Stimulated activated CD4-positive, alpha-beta T cell treated with anti-CD3 and anti-CD28 coated beads, Interleukin-15, amount 100 ng/mL, for 24 hours (primary cell): ENCODE results near the gene SAMSN1.
A peak's percentile ranks its signal among the peaks of the same experiment; 100 is the strongest.

Experiments used
- DNase-seq: peaks from one replicate; pipeline ENCODE4 v3.0.0-alpha.2; 2020

SAMSN1 gene

GRCh38 chr21:14545906-14546480 is at the start of gene SAMSN1:
TSS of gene SAMSN1 (minus strand) at chr21:14546315. CDS start at chr21:14546261, 54 bp downstream.
- DNase-seq, result peak; percentile 71

- no peak for DNase-seq
Observed at GRCh38 chr21:14595449-14595848, 49.3 kb upstream of the SAMSN1 start.

- no peak for DNase-seq
Observed at GRCh38 chr21:14594967-14595366, 48.9 kb upstream of the SAMSN1 start.

- no peak for DNase-seq
Observed at GRCh38 chr21:14593230-14593629, 47.1 kb upstream of the SAMSN1 start.

- DNase-seq, result no peak
Observed at GRCh38 chr21:14592296-14593000, 46.3 kb upstream of the SAMSN1 start.

- DNase-seq, result no peak
Observed at GRCh38 chr21:14591882-14592281, 45.8 kb upstream of the SAMSN1 start.

- DNase-seq, result no peak
Observed at GRCh38 chr21:14591377-14591776, 45.3 kb upstream of the SAMSN1 start.

DNA sequence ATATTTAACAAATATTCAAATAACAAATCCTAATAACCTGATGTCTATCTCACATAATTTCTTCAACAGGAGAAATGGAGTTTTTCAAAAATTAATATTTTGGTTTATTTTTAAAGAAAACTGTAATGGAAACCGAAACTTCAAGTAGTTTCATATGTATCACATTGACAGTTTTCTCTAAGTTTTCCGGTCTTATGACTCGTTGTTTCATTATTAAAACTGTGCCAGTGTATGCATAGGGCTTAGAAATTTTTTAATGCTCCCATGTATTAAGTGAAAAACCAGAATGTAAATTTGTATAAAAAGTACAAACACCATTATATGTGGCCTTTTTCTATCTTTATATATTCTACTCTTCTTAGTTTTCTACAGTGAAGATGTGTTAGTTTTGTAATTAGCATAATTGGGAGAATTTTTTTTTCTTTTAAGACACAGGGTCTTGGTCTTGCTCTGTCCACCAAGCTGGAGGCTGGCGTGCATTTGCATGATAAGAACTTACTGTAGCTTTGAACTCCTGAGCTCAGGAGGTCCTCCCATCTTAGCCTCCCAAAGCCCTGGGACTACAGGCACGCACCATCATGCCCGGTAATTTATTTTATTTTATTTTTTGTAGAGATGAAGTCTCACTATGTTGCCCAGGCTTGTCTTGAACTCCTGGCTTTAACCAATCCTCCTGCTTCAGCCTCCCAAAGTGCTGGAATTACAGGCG is 43.9 kb upstream of the SAMSN1 start:
- DNase-seq, result no peak

GRCh38 chr21:14587266-14587665 is 41.2 kb upstream of the SAMSN1 start:
- no peak for DNase-seq

DNA sequence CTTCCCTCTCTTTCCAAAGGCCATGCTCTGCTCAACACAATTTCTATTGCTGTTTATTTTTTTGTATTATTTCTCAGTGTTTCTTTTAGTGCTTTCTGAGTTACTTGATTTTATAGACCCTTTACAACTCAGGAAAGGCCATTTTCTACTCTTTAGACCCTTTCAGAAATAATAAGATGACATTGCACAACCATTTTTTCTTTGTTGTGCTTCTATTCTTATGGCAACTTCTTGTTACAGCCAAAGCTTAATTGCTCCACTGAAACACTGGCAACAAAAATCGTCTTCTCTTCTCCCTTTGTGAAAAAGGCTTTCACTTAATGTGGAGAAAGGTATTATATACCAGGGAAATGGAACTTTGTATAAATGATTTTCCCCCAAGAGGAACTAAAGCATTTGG is 39.0 kb upstream of the SAMSN1 start:
- no peak for DNase-seq

DNA sequence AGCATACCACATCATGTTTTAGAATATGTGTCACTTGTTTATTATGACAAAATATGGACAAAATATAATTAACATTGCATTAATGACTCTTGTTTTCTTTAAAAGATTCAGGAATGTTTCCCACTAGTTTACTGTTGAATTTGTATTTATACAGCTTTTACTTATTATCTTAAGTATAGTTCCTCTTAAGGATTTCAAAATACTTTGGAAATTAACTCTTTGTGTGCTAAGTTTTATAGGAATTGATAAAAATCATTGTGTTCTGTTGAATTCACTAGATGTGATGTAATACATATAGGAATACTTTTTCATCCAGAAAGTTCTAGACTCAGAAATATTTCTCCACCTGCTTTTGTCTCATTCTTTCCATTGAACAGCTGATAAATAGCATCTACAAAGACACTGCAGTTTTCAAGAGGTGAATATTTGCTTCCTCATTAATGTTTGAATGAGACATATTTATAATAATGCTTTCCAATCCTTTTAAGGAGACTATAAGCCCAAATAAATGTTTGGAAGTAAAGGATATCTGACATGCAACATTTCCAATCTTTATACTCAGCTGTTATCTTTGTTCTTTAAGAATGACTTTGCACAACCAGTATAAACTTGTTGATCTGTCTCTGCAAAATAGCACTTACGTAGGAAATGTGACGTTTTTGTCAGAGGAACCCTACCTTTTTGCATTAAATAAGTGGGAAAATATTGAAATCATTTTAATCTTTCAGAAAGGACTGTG is 38.4 kb upstream of the SAMSN1 start:
- no peak for DNase-seq

GRCh38 chr21:14583629-14584255 is 37.6 kb upstream of the SAMSN1 start:
- DNase-seq, result no peak

GRCh38 chr21:14582934-14583628 is 37.0 kb upstream of the SAMSN1 start:
- no peak for DNase-seq

- peak; percentile 10 for DNase-seq
Observed at GRCh38 chr21:14581902-14582457, 35.9 kb upstream of the SAMSN1 start.

GRCh38 chr21:14573244-14573643 is 27.1 kb upstream of the SAMSN1 start:
- DNase-seq, result no peak

DNA sequence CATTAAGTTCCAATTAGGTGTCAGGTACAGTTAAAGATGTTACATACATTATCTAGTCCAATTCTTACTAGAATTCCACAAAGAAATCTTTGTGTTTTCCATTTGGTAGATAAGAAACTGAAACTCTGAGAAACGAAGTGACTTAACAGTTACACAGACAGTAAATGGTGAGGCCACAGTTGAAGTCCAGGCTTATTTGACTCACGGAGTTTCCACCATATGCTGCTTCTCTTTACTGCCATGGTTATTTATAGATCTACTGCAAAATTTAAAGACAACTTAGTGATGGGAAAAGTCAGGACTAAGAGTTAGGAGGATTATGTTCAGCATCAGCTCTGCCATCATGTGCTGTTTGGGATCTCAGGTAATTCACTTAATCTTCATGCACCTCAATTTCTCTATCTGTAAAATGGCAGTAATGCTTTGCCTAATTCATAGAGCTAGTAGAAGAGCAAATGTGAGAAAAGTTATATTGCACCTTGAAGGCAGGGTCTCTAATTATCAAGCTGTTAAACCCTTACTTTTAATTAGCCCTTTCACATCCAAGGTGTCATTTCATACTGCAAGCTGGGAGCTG is 26.2 kb upstream of the SAMSN1 start:
- DNase-seq, result no peak

GRCh38 chr21:14569868-14570267 is 23.8 kb upstream of the SAMSN1 start:
- no peak for DNase-seq

GRCh38 chr21:14569026-14569621 is 23.0 kb upstream of the SAMSN1 start:
- no peak for DNase-seq

- no peak for DNase-seq
Observed at GRCh38 chr21:14567331-14568279, 21.5 kb upstream of the SAMSN1 start.

DNA sequence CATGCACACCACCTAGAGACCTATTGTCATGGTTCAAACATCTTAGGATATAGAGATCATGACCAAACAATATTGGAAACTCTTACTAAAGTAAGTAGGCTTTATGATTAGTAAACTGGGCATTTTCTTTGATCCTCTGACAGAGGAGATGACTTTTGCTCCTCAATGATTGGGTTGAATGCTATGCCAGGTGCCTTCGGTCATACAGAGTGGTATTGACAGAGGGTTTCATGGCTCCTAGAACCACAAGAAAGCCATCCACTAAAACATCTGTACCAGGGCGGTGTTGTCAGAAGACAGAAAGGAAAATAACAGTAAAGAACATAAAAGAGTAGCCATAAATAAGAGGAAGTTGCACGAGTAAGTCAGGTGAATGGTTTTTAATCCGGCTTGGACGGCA is 20.8 kb upstream of the SAMSN1 start:
- DNase-seq, result no peak
